SK-N-SH (cell line): Measurements from ENCODE around the gene ID4. TPM values are rescaled to one million over a fixed set of nuclear protein-coding genes. Genes with fewer than 3 reads are reported as not detected.

Source experiments
- CTCF ChIA-PET: fragments of 300-600, 350-600 bp; formaldehyde crosslinking; extraction: SDS; loops from one replicate; lab custom pipeline; 2021; lab: Yijun Ruan, JAX
- POLR2A ChIA-PET: fragments of 350-600 bp; sonication (Branson Sonifier 250); formaldehyde crosslinking; extraction: SDS; loops from one replicate; lab custom pipeline; 2020; ENCODE audit warnings: antibody characterized with exemption, inconsistent platforms; lab: Yijun Ruan, JAX
- DNase-seq: peaks from one replicate; pipeline ENCODE4 v3.0.0; 2012
- H2AFZ ChIP-seq: fragments of 200-600 bp; sonication (generic); 2 replicates; pipeline ENCODE4 v1.8.1; 2016; ENCODE audit warnings: antibody characterized with exemption, mild to moderate bottlenecking, low read depth
- H3F3A ChIP-seq: fragments of 200-600 bp; sonication (generic); replicated peaks from 2 replicates; pipeline ENCODE3; 2016; ENCODE audit warnings: antibody characterized with exemption, mild to moderate bottlenecking; ENCODE audit not compliant: insufficient read depth
- H3K27ac ChIP-seq, 2 experiments: fragments of 200-500 bp in 1 of 2; fragments of 200-600 bp in 1 of 2; sonication (Bioruptor generic) in 1 of 2; sonication (generic), shearing (Covaris generic) in 1 of 2; 2 replicates each; pipeline versions ENCODE4 v1.5.1 to v1.6.1; 2014 to 2016; ENCODE audit warnings: low read depth in 2 of 2, inconsistent platforms in 1 of 2, low read length in 1 of 2, mild to moderate bottlenecking in 1 of 2, mixed read lengths in 1 of 2
- H3K27me3 ChIP-seq: fragments of 200-600 bp; sonication (generic), shearing (Covaris generic); 2 replicates; pipeline ENCODE4 v1.6.1; 2016; ENCODE audit warnings: mixed run types; ENCODE audit not compliant: insufficient read depth
- H3K36me3 ChIP-seq, 2 experiments: fragments of 200-500 bp in 1 of 2; fragments of 200-600 bp in 1 of 2; sonication (Bioruptor generic) in 1 of 2; sonication (generic) in 1 of 2; replicated peaks in 1 of 2; 2 replicates each; pipeline versions ENCODE3 to v1.5.1; 2014 to 2016; ENCODE audit warnings: low read length in 1 of 2, mild to moderate bottlenecking in 1 of 2; ENCODE audit not compliant: insufficient read depth in 2 of 2, control insufficient read depth in 1 of 2
- H3K4me1 ChIP-seq, 2 experiments: fragments of 200-500 bp in 1 of 2; fragments of 200-600 bp in 1 of 2; sonication (Bioruptor generic) in 1 of 2; sonication (generic), shearing (Covaris generic) in 1 of 2; 2 replicates each; pipeline versions ENCODE4 v1.5.1 to v1.6.1; 2014 to 2016; ENCODE audit warnings: low read depth in 1 of 2, low read length in 1 of 2, mixed run types in 1 of 2; ENCODE audit not compliant: insufficient read depth in 2 of 2, control insufficient read depth in 1 of 2
- H3K4me2 ChIP-seq: fragments of 200-600 bp; sonication (generic), shearing (Covaris generic); 2 replicates; pipeline ENCODE4 v1.6.1; 2017; ENCODE audit warnings: mixed run types
- H3K4me3 ChIP-seq, 2 experiments: fragments of 200-500 bp in 1 of 2; fragments of 200-600 bp in 1 of 2; sonication (Bioruptor generic) in 1 of 2; sonication (generic), shearing (Covaris generic) in 1 of 2; 2 replicates each; pipeline versions ENCODE4 v1.5.1 to v1.8.1; 2014 to 2016; ENCODE audit warnings: low read depth in 2 of 2, inconsistent platforms in 1 of 2, low read length in 1 of 2, mild to moderate bottlenecking in 1 of 2, mixed read lengths in 1 of 2, moderate library complexity in 1 of 2
- H3K79me2 ChIP-seq: fragments of 200-600 bp; sonication (generic); 2 replicates; pipeline ENCODE4 v1.8.1; 2017; ENCODE audit warnings: mild to moderate bottlenecking; ENCODE audit not compliant: insufficient read depth
- H3K9ac ChIP-seq: fragments of 200-600 bp; sonication (generic); 2 replicates; pipeline ENCODE4 v1.6.1; 2017; ENCODE audit warnings: mixed run types
- H3K9me2 ChIP-seq: fragments of 200-600 bp; sonication (generic); 2 replicates; pipeline ENCODE4 v1.6.1; 2017; ENCODE audit warnings: mixed run types
- H3K9me3 ChIP-seq: fragments of 200-600 bp; sonication (generic); 2 replicates; pipeline ENCODE4 v1.6.1; 2017; ENCODE audit warnings: mixed run types, mild to moderate bottlenecking, moderate library complexity
- H4K20me1 ChIP-seq: fragments of 200-600 bp; sonication (generic); 2 replicates; pipeline ENCODE4 v1.6.1; 2017; ENCODE audit warnings: mild to moderate bottlenecking, mixed run types; ENCODE audit not compliant: insufficient read depth
- CTCF ChIP-seq: fragments of 200-600 bp; sonication (generic); IDR thresholded peaks from 2 replicates; pipeline ENCODE4 v1.6.1; 2017; ENCODE audit warnings: antibody characterized with exemption, mild to moderate bottlenecking, moderate library complexity
- ELF1 ChIP-seq: IDR thresholded peaks from 2 replicates; pipeline ENCODE4 v1.4.0; 2012
- FOXJ3 ChIP-seq: sonication (generic); formaldehyde crosslinking; IDR thresholded peaks from 2 replicates; pipeline ENCODE4 v1.5.1; 2020; ENCODE audit warnings: mild to moderate bottlenecking, missing genetic modification reagents
- FOXM1 ChIP-seq: IDR thresholded peaks from 2 replicates; pipeline ENCODE4 v1.4.0; 2012; ENCODE audit warnings: low read depth, mild to moderate bottlenecking
- IRF3 ChIP-seq: fragments of 150-350 bp; IDR thresholded peaks from 2 replicates; pipeline ENCODE4 v1.6.1; 2016; ENCODE audit warnings: mild to moderate bottlenecking, low read depth, low read length
- MAX ChIP-seq: IDR thresholded peaks from 2 replicates; pipeline ENCODE4 v1.4.0; 2012; ENCODE audit warnings: low read depth
- MXI1 ChIP-seq: IDR thresholded peaks from 2 replicates; pipeline ENCODE4 v1.6.1; 2012; ENCODE audit warnings: mild to moderate bottlenecking, low read depth, low read length, improper control_type of control experiment
- NFIC ChIP-seq: IDR thresholded peaks from 2 replicates; pipeline ENCODE4 v1.4.0; 2012; ENCODE audit warnings: borderline replicate concordance
- PBX3 ChIP-seq: IDR thresholded peaks from 2 replicates; pipeline ENCODE4; 2012
- RCOR1 ChIP-seq: fragments of 150-350 bp; IDR thresholded peaks from 2 replicates; pipeline ENCODE4 v1.6.1; 2017; ENCODE audit warnings: antibody characterized with exemption, low read length
- RXRA ChIP-seq: IDR thresholded peaks from 2 replicates; pipeline ENCODE4 v1.4.0; 2012; ENCODE audit warnings: low read depth, mild to moderate bottlenecking, borderline replicate concordance
- SMC3 ChIP-seq: IDR thresholded peaks from 2 replicates; pipeline ENCODE4 v1.6.1; 2012; ENCODE audit warnings: low read depth, low read length, improper control_type of control experiment
- USF1 ChIP-seq: IDR thresholded peaks from 2 replicates; pipeline ENCODE4 v1.4.0; 2012; ENCODE audit warnings: low read depth, borderline replicate concordance
- WGBS: methylation state at CpG from one replicate; pipeline ENCODE4 v1.1.6; 2017; ENCODE audit warnings: low lambda C conversion rate; 5-methylcytosine and 5-hydroxymethylcytosine counted together
- polyA plus RNA-seq, 3 experiments: library from polyadenylated mRNA; depleted of rRNA; stranded (reverse); fragments of >200 nt; gene quantifications; 2 replicates each; pipeline ENCODE4 v1.2.3, GENCODE V29; 2012

The ID4 gene
- polyA plus RNA-seq, 1 of the 3 experiments (the other 2 are of a cell fraction): 4.9 TPM

- no peak overlapping the region for H2AFZ ChIP-seq
- POLR2A ChIA-PET: no interaction called here
Measured at GRCh38 chr6:19791267-19791666, 45.9 kb upstream of the ID4 start.

More at GRCh38 chr6:19791267-19791666, 45.9 kb upstream of the ID4 start:
- CTCF ChIA-PET: no interaction called here
- no peak for DNase-seq
- 88% methylated on average over 2 of the region's 2 CpGs for WGBS
- Histone ChIP-seq H3K36me3 (no peaks in the 10 kb centered on the region), H3K27me3 (no peaks in the 10 kb centered on the region), H3K9ac (no peak overlapping the region), H3K9me3 (no peaks in the 10 kb centered on the region), H3K4me3 (no peak overlapping the region), H3K4me2 (no peak overlapping the region), H4K20me1 (no peaks in the 10 kb centered on the region), H3K9me2 (no peaks in the 10 kb centered on the region), H3K79me2 (no peaks in the 10 kb centered on the region), H3F3A (no peaks in the 10 kb centered on the region), H3K27ac (no peak overlapping the region), H3K4me1 (no peaks in the 10 kb centered on the region)
- no peak for TF ChIP-seq FOXM1
- no peak for TF ChIP-seq NFIC
- TF ChIP-seq IRF3: no peak
- TF ChIP-seq CTCF: no peak
- TF ChIP-seq USF1: no peak
- no peak for TF ChIP-seq RCOR1
- TF ChIP-seq MAX: no peak
- no peak for TF ChIP-seq FOXJ3 (CRISPR knock-in tag)
- no peak for TF ChIP-seq ELF1
- no peak for TF ChIP-seq RXRA
- no peak for TF ChIP-seq SMC3
- TF ChIP-seq PBX3: no peak
- TF ChIP-seq MXI1: no peak
